NCI-H82 treated with DMSO at 0.1 percent for 48 hours (cell line): ENCODE results near the gene ALG6.
"Not testable (repeated sequence)": the region's sequence is repeated elsewhere in the genome, so short reads cannot be mapped to it uniquely, and the experiment has no call there.

ENCODE experiments used
- DNase-seq: peaks from one replicate; lab custom pipeline; 2025; ENCODE audit not compliant: unreplicated experiment; lab: John Stamatoyannopoulos, UW

ALG6 gene

DNA sequence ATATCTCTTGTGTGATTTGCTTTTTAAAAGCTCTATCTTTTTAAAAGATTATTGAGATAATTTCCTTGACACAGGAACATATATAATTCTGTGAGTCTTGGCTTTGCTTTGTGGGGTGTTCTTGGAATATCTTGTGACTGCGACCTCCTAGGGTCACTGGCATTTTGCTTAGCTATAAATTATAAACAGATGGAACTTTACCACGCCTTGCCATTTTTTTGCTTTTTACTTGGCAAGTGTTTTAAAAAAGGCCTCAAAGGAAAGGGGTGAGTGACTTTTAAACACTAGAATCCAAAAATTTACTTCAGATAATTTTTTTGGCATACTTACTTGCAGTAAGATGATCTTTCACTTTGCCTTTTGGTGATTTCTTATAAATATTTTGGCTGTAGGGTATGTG, 43.6 kb downstream of the ALG6 start:
- DNase-seq: no peak

DNA sequence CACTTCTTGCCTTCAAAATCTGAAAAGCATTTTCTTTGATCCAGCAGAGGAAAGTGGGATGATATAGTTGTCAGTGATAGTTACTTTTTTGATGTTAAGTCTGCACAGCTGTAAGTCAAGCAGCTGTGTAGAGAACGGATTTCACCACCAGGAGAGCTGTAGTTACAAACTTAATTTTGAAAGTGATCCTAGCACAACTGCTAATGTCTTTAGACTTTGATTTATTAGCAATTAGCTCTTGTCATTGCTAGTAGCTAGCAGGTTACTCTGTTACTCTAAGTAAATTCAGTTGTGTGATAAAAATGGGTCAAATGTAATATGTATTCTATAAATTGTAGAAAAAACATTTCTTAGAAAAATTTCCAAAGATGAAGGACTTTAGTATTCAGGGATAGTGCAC, 46.0 kb downstream of the ALG6 start:
- no peak for DNase-seq

DNA sequence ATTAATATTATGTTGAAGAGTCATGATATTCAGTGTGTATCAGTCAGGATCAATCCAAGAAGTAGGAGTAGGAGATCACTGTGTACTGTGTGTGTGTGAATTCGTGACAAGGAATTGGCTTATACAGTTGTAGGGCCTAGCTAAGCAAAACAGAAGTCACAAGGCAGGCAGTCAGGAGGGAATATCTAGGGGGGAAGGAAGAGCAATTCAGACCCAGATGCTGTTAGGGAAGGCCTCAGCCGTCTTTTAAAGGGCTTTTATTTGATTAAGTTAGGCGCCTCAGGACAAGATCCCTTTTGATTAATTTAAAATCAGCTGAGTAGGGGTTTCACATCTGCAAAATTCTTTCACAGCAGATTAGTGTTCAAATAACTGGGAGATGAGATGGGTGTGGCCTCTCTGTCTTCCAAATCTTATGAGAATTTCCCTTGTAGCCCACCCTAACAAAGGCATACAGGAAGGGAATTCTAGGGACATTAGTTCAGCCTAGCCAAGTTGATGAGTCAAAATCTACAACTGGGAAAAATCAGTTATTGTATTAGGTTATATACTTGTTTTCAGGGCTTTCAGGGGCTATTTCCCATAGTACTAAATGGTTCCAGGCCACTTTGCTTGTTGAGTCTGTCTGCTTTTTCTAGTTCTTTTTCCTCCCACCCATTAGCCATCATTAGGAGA, 47.4 kb downstream of the ALG6 start:
- peak; percentile 90 for DNase-seq

DNA sequence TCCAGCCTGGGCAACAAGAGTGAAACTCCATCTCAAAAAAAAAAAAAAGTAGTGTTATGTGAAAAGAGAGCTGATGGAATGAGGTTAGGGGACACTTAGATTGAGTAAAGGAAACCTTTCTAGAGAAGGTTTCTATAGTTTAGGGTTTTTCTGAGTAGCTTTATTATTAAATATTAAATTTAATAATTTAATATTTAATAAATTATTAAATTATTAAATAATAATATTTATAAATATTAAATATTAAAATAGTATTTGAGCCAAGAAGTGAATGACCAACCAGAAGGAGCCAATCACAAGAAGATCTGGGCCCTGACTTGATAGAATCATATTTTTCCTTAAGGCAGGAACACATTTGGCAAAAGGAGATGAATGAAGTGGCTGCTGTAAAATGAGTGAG, 50.7 kb downstream of the ALG6 start:
- no peak for DNase-seq

DNA sequence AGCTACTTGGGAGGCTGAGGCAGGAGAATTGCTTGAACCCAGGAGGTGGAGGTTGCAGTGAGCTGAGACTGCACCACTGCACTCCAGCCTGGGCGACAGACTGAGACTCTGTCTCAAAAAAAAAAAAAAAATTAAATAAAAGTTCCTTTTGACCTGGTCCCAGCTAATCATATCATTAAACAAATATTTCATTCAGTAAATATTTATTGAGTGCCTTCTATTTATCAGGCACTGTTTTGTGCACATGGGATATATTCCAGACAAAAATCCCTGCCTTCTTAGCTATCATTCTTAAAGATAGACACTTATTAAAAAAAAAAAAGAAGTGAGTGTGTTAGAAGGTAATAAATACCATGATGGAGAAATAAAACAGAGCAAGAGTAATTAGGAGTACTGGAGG, 53.3 kb downstream of the ALG6 start:
- DNase-seq: not testable (repeated sequence)

DNA sequence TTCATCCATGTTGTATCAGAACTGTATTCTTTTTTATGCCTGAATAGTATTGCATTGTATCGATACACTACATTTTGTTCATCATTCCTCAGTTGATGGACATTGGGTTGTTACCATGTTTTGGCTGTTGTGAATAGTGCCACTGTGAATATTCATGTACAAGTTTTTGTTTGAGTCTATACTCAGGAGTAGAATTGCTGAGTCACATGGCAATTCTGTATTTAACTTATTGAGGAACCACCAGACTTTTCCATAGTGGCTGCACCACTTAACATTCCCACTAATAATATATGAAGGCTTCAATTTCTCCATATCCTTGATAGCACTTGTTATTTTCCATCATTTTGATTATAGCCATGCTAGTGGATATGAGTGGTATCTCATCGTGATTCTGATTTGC, 56.2 kb downstream of the ALG6 start:
- DNase-seq: no peak

DNA sequence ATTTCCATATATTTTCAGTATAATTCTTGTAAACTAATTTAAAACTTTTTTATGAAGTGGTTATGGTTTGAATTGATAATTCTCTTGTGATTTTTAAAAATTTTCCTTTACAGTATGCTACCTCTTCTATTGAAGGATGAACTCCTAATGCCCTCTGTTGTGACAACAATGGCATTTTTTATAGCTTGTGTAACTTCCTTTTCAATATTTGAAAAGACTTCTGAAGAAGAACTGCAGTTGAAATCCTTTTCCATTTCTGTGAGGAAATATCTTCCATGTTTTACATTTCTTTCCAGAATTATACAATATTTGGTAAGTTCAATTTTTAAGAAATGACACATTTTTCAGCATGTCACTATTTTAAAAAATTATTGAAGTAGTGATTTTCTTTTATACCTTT, 61.4 kb downstream of the ALG6 start:
- no peak for DNase-seq

DNA sequence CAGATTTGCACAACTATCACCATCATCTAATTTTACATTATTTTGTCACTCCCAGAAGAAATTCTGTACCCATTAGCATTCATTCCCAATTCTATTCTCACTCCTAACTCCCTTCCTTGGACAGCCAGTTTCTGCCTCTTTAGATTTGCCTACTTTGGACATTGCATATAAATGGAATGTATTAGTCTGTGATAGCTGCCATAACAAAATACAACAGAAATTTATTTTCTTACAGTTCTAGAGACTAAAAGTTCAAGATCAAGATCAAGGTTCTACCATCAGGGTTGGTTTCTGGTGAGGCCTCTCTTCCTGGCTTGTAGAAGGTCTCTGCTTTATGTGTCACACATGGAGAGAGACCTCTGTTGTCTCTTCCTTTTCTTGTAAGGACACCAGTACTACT, 61.9 kb downstream of the ALG6 start:
- DNase-seq: no peak

DNA sequence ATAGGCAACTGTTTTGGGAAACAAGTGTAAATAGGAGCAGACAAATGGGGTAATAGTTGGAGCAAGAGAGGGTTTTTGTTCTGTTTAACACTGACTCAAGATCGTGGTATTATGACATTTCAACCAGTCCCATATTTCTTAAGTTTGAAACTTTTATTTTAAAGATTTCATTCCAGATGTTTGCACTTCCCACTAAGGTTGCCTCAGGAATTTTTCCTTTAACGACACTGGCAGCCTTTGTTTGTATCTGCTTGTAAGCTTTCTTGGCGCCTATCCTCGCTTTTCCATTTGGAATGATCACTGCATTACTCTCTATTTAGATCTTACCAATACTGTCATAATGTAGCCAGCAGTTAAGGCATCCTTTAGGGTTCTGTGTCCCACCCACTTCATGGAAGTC, 67.7 kb downstream of the ALG6 start:
- no peak for DNase-seq

DNA sequence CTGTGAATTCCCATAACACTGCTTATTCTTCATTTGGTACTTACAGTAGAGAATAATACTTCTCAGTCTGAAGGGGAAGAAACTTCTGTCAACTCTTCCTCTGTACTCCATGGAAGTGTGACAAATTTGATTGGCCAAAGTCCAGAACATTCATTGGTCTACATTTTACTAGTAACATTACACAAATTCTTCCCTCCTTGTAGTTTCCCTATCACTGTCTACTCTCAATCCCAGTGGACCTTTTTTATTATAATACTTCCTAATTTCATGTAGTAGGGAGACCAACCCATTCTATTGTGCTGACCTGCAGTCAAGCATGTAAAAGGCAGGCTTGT, 74.7 kb downstream of the ALG6 start:
- no peak for DNase-seq

DNA sequence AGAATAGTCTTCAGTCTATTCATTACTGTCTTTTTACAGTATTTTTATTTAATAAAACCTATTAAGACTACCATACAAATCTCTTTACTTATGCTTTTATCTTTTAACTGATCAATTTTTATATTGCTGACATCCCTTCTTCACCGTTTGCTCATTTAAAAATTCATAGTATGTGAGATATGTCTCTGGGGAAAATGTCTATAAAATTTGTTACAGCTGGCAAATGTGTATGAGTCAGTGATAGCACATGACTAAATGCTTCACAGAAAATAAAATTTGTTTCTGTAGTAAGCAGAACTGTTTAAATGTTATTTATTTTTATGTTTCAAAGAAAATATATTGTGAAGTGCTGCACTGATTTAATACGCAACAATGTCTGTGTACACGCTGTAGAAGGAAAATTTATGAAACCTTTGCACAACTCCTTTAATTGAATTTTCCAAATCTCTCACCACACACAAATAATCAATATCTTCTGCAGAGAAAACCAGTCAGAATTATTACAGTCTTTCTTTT, 81.4 kb downstream of the ALG6 start:
- DNase-seq: no peak

DNA sequence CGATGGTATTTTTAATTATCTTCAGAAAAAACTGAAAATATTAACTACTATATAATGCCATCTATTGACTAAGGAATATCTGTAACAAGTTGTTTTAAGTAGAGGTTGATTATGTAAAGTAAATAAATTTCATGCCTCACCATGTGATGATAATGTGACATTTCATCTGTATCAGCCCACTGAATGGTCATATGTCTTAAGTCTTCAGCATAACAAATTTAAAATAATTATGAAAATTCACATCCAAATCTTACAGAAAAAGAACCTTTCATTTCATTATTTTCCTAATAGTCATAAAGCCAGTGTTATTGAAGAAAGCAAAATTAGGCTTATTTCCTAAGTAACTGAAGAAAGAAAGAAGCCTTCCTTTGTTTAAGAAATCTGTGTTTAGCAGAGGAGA, 83.0 kb downstream of the ALG6 start:
- DNase-seq: no peak

DNA sequence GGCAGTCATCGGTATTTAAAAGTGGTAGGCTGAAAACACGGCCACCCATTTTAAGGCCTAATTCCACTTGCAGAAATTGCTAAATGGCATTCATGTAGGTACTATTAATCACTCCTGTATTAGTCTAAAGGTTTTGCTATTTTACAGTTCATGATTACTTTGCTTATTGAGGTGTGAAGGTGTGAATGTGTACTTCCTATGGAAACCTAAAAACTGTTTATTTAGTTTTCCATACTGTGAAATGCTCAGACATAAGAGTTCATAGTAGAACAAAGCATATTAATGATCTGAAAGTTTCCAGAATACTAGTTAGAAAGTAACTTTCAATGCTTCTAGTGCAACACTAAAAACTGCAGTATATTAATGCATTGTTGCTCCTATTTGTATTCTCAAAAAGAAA, 85.8 kb downstream of the ALG6 start:
- no peak for DNase-seq

DNA sequence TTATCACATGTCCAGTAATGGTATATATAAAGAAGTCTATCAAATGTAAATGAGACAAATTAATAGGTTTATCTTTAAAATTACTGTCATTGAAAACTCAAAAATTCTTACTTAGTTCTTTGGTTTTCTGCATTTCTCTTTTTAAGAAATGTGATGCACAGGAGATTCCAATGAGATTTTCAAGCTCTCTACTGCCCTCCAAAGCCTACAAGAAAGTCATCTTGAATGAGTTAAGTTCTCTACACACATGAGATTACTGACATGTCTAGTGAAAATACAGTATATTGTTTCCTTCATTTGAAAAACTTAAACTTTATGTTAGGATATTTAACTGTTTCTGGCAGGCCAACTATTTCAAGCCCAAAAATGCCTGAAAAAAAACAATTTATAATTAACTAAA, 86.8 kb downstream of the ALG6 start:
- no peak for DNase-seq

DNA sequence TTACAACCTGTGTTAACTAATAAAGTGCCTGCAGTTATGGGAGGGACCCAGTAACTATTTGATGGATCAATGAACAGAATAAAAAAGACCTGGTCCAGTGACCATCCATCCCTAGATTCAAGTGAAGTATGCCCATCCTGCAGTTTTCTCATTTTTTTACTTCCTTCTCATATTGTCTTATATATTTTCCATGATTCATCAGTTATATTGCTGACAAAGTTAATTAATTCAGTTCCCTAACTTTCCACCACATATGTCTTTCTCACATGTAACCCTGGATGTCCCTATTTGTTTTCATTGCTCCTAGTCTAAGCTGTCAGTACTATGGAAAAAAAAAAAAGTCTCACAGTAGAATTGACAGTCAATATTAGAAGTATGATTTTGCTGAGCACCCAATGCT, 91.3 kb downstream of the ALG6 start:
- no peak for DNase-seq

DNA sequence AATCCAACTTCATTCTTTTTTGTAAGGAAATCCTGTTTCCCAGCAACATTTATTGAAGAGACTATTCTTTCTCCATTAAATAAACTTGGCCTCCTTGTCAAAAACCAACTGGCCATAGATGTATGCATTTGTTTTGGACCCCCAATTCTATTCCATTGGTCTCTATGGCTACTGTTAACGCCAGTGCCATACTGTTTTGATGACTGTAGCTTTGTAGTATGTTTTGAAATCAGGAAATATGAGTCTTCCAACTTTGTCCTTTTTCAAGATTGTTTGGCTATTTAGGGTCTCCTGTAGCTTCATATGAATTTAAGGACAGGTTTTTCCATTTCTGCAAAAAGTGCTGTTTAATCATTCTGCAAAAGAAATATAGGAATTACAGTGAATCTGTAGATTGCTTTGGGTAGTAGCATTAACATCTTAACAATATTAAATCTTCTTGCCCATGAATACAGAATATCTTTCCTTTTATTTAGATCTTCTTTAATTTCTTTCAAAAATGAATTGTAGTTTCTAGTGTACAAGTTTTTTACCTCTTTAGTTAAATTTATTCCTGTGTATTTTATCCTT, 94.3 kb downstream of the ALG6 start:
- DNase-seq: no peak

DNA sequence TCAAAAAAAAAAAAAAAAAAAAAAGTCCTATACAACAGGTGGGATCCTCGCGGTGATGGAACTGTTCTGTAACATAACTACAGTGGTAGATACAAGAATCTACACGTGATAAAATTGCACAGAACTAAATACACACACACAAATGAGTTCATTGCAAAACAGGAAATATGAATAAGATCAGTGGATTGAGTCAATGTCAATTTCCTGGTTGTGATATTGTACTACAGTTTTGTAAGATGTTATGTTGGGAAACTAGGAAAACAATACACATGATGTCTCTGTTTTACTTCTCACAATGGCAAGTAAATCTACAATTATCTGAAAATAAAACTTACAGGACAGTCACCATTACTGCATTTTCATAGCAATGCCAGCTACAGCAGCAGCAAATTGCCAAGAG, 95.8 kb downstream of the ALG6 start:
- no peak for DNase-seq

DNA sequence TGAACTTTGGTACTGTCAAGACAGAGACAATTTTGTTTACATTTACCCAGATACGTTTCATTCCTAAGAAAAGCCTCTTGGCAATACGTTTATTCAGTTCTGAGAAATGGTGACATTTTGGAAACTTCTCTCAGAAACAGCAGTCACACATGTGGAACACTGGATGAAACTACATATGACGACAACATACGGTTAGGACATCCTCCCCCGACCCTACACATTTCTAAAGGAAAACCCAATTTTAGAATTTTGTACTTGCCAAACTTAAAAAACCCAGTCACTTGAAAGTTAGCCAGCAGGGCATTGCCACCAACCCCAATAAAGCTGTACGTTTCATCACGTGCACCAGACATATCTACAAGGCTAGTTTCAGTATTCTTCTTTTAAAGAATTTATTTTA, 98.8 kb downstream of the ALG6 start:
- DNase-seq: no peak

DNA sequence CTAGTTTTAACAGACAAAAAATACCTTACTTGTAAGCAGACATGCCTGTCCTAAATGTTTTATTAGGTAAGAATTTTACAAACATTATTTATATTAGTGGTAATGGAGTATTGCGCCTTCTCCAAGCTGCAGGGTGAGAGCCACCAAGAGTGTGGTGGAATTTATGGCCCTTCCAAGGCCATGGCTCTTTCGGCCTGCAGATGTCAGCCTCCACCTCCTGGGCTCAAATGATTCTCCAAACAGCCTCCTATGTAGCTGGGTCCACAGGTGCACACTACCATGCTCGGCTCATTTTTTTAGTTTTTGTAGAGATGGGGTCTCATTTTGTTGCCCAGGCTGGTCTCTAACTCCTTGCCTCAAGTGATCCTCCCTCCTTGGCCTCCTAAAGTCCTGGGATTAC, 99.3 kb downstream of the ALG6 start:
- DNase-seq: no peak

DNA sequence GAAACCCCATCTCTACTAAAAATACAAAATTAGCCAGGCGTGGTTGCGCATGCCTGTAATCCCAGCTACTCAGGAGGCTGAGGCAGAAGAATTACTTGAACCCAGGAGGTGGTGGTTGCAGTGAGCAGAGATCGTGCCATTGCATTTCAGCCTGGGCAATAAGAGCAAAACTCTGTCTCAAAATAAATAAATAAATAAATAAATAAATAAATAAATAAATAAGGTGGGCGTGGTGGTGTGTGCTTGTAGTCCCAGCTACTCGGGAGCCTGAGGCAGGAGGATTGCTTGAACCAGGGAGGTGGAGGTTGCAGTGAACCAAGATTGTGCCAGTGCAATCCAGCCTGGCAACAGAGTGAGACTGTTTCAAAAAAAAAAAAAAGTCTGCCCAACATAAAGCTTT, 101.3 kb downstream of the ALG6 start:
- DNase-seq: not testable (repeated sequence)

DNA sequence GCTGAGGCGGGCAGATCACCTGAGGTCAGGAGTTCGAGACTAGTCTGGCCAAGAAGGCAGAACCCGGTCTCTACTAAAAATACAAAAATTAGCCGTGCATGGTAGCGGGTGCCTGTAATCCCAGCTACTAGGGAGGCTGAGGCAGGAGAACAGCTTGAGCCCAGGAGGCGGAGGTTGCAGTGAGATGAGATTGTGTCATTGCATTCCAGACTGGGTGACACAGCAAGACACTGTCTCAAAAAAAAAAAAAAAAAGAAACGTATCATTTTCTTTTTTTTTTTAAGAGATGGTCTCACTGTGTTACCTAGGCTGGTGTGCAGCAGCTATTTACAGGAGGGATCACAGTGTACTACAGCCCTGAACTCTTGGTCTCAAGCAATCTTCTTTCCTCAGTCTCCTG, 108.3 kb downstream of the ALG6 start:
- DNase-seq: no peak

DNA sequence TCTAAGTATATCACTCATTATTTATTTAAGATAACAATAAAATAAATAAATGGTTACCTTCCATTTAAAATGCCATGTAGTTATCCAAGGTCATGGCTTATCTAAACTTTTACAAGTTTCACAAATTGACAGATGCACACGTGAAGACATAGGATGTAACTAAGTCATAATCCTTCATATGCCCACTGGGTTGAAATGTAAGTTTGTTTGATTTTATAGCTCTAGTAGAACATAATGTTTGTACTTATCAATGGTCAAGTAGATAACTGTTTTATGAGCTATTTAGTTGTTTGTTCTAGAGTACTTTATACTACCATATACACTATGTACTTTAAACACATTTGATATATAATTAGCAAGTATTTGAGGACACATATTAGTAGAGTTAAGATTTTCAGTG, 112.6 kb downstream of the ALG6 start:
- DNase-seq: no peak

DNA sequence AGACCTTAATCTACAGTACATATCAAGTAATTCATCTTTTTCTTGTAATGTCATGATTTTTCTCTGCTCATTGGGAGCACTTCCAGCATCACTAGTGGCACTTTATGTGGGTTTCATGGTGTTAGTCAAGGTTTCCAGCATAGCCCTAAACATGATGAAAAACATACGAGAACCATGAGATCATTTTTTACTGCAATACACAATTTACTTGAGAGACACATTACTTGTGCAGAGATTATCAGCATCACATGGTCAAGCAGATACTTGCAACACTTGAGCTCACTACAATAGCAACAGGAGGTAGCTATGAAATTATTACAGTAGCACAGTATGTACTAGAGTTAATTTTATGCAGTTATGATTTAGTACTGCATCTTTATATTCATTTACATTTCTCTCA, 119.2 kb downstream of the ALG6 start:
- DNase-seq: no peak
